GM19328 (cell line): Measurements from ENCODE around the gene APPL2.

Source experiments
- ATAC-seq: cut with Tn5 transposase; IDR thresholded peaks from one replicate; pipeline ENCODE4 v1.9.1; 2021; ENCODE audit warnings: mild to moderate bottlenecking, moderate library complexity; ENCODE audit not compliant: unreplicated experiment

Gene APPL2

DNA sequence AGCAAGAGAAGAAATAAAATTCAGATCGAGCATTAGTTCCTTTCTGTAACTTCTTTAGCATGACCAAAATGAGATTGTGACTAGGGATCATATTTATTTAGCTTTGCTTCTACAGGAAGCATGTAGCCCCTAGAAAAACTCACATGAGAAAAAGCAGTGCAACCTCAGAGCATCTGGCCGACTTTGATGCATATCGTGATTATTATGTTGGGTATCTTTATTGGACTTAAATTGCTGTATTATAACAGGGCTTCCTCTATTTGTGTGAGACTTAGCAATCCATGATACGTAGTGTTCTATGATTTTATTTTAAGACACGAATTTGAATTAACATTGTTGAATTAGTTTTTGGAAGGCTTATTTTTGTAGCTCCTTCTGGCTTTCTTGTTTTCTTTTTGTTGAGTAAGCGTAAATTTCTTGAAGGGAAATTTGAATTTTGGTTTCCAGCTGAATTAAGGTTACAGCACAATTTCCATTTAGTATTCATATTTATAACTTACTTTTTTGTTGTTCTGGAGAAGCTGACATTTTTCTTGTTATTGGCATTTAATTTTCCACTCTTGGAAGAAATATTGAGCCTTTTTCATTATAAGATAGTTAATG, 94.6 kb downstream of the APPL2 start:
- ATAC-seq = no peak

DNA sequence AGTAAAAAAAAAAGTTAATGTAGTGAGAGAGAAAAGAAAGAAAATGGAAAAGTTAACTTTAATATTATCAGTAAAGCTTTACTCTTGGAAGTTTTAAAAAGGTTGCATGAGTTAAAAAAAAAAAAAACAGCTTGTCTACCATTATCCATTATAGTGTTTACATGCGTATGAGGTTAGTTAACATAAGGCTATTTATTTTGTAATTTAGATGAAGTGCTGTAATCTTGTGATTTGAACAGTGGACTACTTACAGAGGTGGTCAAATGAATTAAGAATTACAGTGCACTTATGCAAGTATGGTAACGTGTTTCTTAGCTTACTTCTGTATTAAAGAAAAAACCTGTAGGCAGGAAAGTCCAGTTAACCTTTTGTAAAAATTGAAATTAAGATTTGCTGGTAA, 97.7 kb downstream of the APPL2 start:
- no peak for ATAC-seq
